Lung (tissue), 13 donors: ENCODE measurements around the gene PLA2G6. TPM values are rescaled to one million over a fixed set of nuclear protein-coding genes. Genes with fewer than 3 reads are reported as not detected.

Experiments
- ATAC-seq: fragments of 200-7000 bp; cut with Tn5 transposase; one replicate; pipeline ENCODE4 v1.9.1; 2020; ENCODE audit warnings: moderate number of reproducible peaks; ENCODE audit not compliant: insufficient read depth, low FRiP score
- DNase-seq, 3 donors: peaks; one replicate each; pipeline ENCODE4 v3.0.0-alpha.2; 2013 to 2017
- H3K27ac ChIP-seq, 2 donors: one replicate each; pipeline ENCODE4 v1.5.1; 2013; ENCODE audit warnings: mild to moderate bottlenecking in 2 of 2, moderate library complexity in 2 of 2, control low read depth in 1 of 2, inconsistent platforms in 1 of 2, low read depth in 1 of 2, low read length in 1 of 2
- H3K27me3 ChIP-seq, 3 donors: one replicate each; pipeline ENCODE4 v1.5.1; 2013; ENCODE audit warnings: low read length in 2 of 3; ENCODE audit not compliant: control insufficient read depth in 3 of 3, insufficient read depth in 3 of 3
- H3K36me3 ChIP-seq, 4 donors: one replicate each; pipeline ENCODE4 v1.5.1; 2013; ENCODE audit warnings: low read length in 4 of 4, mild to moderate bottlenecking in 1 of 4, moderate library complexity in 1 of 4; ENCODE audit not compliant: control insufficient read depth in 4 of 4, insufficient read depth in 4 of 4
- H3K4me1 ChIP-seq, 5 donors: one replicate each; pipeline ENCODE4 v1.5.1; 2013; ENCODE audit warnings: low read length in 5 of 5, mild to moderate bottlenecking in 2 of 5, moderate library complexity in 1 of 5; ENCODE audit not compliant: control insufficient read depth in 5 of 5, insufficient read depth in 5 of 5
- H3K4me3 ChIP-seq: one replicate; pipeline ENCODE4 v1.5.1; 2013; ENCODE audit warnings: mild to moderate bottlenecking, control low read depth, moderate library complexity
- H3K9ac ChIP-seq, 2 donors: one replicate each; pipeline ENCODE4 v1.5.1; 2013; ENCODE audit warnings: low read length in 2 of 2, control low read depth in 1 of 2; ENCODE audit not compliant: insufficient read depth in 1 of 2
- H3K9me3 ChIP-seq, 4 donors: one replicate each; pipeline ENCODE4 v1.5.1; 2013; ENCODE audit warnings: low read length in 3 of 4, mild to moderate bottlenecking in 1 of 4, moderate library complexity in 1 of 4; ENCODE audit not compliant: control insufficient read depth in 4 of 4, insufficient read depth in 3 of 4
- CTCF ChIP-seq: IDR thresholded peaks from 2 replicates; pipeline ENCODE4 v1.5.1; 2012; ENCODE audit warnings: mild to moderate bottlenecking; ENCODE audit errors: control extremely low read depth, extremely low read depth
- WGBS, 2 donors: extraction: QIAGEN DNeasy Blood & Tissue Kit; methylation state at CpG; one replicate each; pipeline ENCODE4 v1.1.7; 2013; 5-methylcytosine and 5-hydroxymethylcytosine counted together
- polyA plus RNA-seq, 2 donors: library from polyadenylated mRNA; stranded (reverse); fragments of 200-250 nt; gene quantifications; one replicate each; pipeline ENCODE4 v1.2.1, GENCODE V29; 2013
- small RNA-seq: library from RNA; depleted of rRNA; stranded (forward); fragments of <200 nt; gene quantifications from one replicate; pipeline ENCODE3, GENCODE V24; 2014; ENCODE audit warnings: low replicate concordance
- total RNA-seq, 2 donors: library from RNA; depleted of rRNA in 1 of 2; stranded (reverse); fragments of >200 nt in 1 of 2; gene quantifications; one replicate each; pipeline ENCODE4 v1.2.1, GENCODE V29; 2014 to 2021
- donor health status: control.
- donor health status: control.
- donor health status: Bipolar disorder and iron deficiency.
- donor health status: healthy.
- donor health status: DM: yes; HTN: yes; CAD: no.

Gene PLA2G6
- total and polyA plus RNA-seq, 4 donors: 11.9 to 73.5 (median 37.3) TPM

- Histone ChIP-seq H3K27me3 (no peaks in the 10 kb centered on the region), H3K9ac (no peak overlapping the region), H3K27ac (peak overlapping the region in 1 of 2 donors; percentile 68), H3K9me3 (no peaks in the 10 kb centered on the region), H3K4me3 (no peak overlapping the region), H3K36me3 (peaks cover 0 to 33% (median 15%) of the 10 kb centered on the region in 4 donors), H3K4me1 (peaks cover 0 to 2% (median 0%) of the 10 kb centered on the region in 5 donors)
- DNase-seq (no peak), ATAC-seq (peak; percentile 33)
- 57 to 60% methylated on average over 6 of the region's 6 CpGs for WGBS, 2 donors
- TF ChIP-seq CTCF: no peak
Observed at GRCh38 chr22:38062791-38063190, 118.8 kb downstream of the PLA2G6 start.

Small RNAs within 50 kb of the gene (small RNA-seq; reads per million reads assigned to genes)
- gene RN7SL704P: 0.25 reads per million, percentile 23 among the genes with 10 or more reads in this experiment

Other genes starting within 250 kb of the PLA2G6 start
- gene C22orf23, start 228.2 kb downstream of the PLA2G6 start, total RNA-seq: 1 to 10 TPM; 1.1 to 4.2 TPM
- 1 to 10 TPM; 1.4 to 1.6 TPM for gene C22orf23, start 228.2 kb downstream of the PLA2G6 start, polyA plus RNA-seq
- 10 to 100 TPM; 36.8 to 62.3 TPM for gene POLR2F, start 228.1 kb downstream of the PLA2G6 start, total RNA-seq
- 100 to 1,000 TPM in 1 of 2 donors, 10 to 100 TPM in 1; 96.9 to 161 TPM for gene POLR2F, start 228.1 kb downstream of the PLA2G6 start, polyA plus RNA-seq
- under 1 TPM in 1 of 2 donors, not detected in 1; 0.54 TPM for gene SOX10, start 197.3 kb downstream of the PLA2G6 start, total RNA-seq
- under 1 TPM in 1 of 2 donors, not detected in 1; 0.10 TPM for gene SOX10, start 197.3 kb downstream of the PLA2G6 start, polyA plus RNA-seq
- 10 to 100 TPM; 32.4 to 45.6 TPM for gene PICK1, start 124.4 kb downstream of the PLA2G6 start, total RNA-seq
- 10 to 100 TPM; 33.3 to 41.4 TPM for gene PICK1, start 124.4 kb downstream of the PLA2G6 start, polyA plus RNA-seq
- under 1 TPM in 1 of 2 donors, not detected in 1; 0.64 TPM for gene SLC16A8, start 97.6 kb downstream of the PLA2G6 start, total RNA-seq
- gene SLC16A8, start 97.6 kb downstream of the PLA2G6 start, polyA plus RNA-seq: under 1 TPM; 0.32 to 0.39 TPM
- under 1 TPM; 0.17 to 0.49 TPM for gene BAIAP2L2, start 71.1 kb downstream of the PLA2G6 start, total RNA-seq
- gene BAIAP2L2, start 71.1 kb downstream of the PLA2G6 start, polyA plus RNA-seq: 1 to 10 TPM in 1 of 2 donors, under 1 TPM in 1; 0.44 to 1.0 TPM
- gene MAFF, start 20.2 kb upstream of the PLA2G6 start, total RNA-seq: 10 to 100 TPM; 30.0 to 43.9 TPM
- 10 to 100 TPM; 36.3 to 57.8 TPM for gene MAFF, start 20.2 kb upstream of the PLA2G6 start, polyA plus RNA-seq
- 10 to 100 TPM; 39.9 to 82.4 TPM for gene TMEM184B, start 91.2 kb upstream of the PLA2G6 start, total RNA-seq
- gene TMEM184B, start 91.2 kb upstream of the PLA2G6 start, polyA plus RNA-seq: 10 to 100 TPM; 26.3 to 39.9 TPM
- 100 to 1,000 TPM; 118 to 121 TPM for gene CSNK1E, start 135.6 kb upstream of the PLA2G6 start, total RNA-seq
- 100 to 1,000 TPM in 1 of 2 donors, 10 to 100 TPM in 1; 87.2 to 106 TPM for gene CSNK1E, start 135.6 kb upstream of the PLA2G6 start, polyA plus RNA-seq